ENCODE results near the gene DACH1. TPM values are rescaled to one million over a fixed set of nuclear protein-coding genes. Genes with fewer than 3 reads are reported as not detected.

The DACH1 gene
- total and polyA plus RNA-seq, 2 donors = 2.5 to 2.7 TPM

DNA sequence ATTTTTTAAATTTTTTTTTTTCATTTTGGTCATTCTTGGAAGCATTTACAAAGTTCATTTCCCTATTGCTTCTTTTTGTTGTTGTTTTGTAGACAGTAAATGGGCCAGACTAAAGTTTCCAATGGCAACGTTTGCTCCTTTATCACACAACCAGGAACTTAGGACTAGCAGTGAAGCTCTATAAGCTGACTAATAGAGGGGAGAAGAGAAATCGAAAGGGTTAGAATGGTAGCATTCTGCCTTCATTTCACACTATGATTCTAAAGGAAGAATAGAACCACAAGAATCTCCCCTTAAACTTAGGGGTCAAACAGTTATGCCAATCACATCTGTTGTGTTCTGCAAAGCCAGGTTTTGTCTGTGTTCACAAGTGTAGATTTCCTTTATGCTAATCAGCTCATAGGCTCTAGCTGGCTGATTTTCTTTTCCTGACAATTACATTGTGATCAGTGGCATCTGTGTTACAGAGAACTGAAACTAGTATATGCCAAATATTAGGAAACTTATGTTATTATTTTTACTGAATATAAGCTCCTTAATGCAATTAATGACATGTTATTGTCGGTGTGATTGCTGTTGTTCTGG lies 467.3 kb downstream of the DACH1 start:
- Histone ChIP-seq H3K9me3 (ENCODE audit: control insufficient read depth in 2 of 2, insufficient read depth in 1 of 2, low read length in 1 of 2) (no peaks in the 10 kb centered on the region), H3K27me3 (ENCODE audit: control insufficient read depth in 2 of 2, insufficient read depth in 1 of 2, low read length in 1 of 2) (no peaks in the 10 kb centered on the region), H3K36me3 (ENCODE audit: control insufficient read depth in 2 of 2, insufficient read depth in 2 of 2, low read length in 1 of 2) (no peaks in the 10 kb centered on the region), H3K4me1 (ENCODE audit: control insufficient read depth in 2 of 2, insufficient read depth in 2 of 2, low read length in 2 of 2) (no peaks in the 10 kb centered on the region), H3K27ac (ENCODE audit: low read depth in 1 of 2, low read length in 1 of 2) (no peak overlapping the region), H3K4me3 (ENCODE audit: low read length in 2 of 2) (no peak overlapping the region)
- no peak for DNase-seq (ENCODE audit: low read depth in 6 of 9, low spot score in 9 of 9)
- WGBS = 87% methylated on average over 3 of the region's 3 CpGs

DNA sequence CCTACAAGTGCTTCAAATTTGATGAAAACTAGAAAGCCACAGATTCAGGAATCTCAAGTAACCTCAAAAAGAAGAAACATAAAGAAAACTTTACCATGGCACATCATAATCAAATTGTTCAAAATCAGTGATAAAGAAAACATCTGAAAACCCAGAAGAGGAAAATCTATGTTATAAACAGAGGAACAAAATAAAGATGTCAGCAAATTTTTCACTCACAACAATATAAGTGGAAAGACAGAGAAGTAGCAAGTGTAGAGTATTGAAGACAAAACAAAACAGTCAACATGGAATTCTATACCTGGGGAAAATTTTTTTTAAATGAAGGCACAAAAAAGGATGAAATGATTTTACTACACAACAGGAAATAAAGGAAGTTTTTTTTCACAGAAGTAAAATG lies 470.9 kb downstream of the DACH1 start:
- Histone ChIP-seq H3K4me1 (ENCODE audit: control insufficient read depth in 2 of 2, insufficient read depth in 2 of 2, low read length in 2 of 2) (no peaks in the 10 kb centered on the region), H3K27ac (ENCODE audit: low read depth in 1 of 2, low read length in 1 of 2) (no peak overlapping the region), H3K36me3 (ENCODE audit: control insufficient read depth in 2 of 2, insufficient read depth in 2 of 2, low read length in 1 of 2) (no peaks in the 10 kb centered on the region), H3K27me3 (ENCODE audit: control insufficient read depth in 2 of 2, insufficient read depth in 1 of 2, low read length in 1 of 2) (no peaks in the 10 kb centered on the region), H3K4me3 (ENCODE audit: low read length in 2 of 2) (no peak overlapping the region), H3K9me3 (ENCODE audit: control insufficient read depth in 2 of 2, insufficient read depth in 1 of 2, low read length in 1 of 2) (no peaks in the 10 kb centered on the region)
- no peak for DNase-seq (ENCODE audit: low read depth in 6 of 9, low spot score in 9 of 9)

DNA sequence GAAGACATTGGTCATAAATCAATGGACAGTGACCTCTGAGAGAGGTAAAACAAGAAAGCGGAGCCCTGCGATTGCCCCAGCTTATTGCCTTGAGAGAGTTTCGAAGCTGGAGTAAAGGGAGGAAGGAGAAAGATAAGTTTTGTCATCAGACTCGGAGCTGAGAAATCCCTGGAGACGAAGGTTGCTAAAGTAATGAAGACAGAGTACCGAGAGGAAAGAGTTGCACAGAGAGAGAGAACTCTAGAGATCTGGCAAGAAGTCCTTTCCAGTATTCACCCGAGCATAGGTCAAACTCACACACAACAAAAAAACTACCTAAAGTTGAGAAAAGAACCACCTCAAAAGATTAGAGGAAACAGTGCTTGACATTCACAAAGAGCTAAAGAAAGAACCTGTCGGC lies 472.0 kb downstream of the DACH1 start:
- Histone ChIP-seq H3K36me3 (ENCODE audit: control insufficient read depth in 2 of 2, insufficient read depth in 2 of 2, low read length in 1 of 2) (no peaks in the 10 kb centered on the region), H3K27me3 (ENCODE audit: control insufficient read depth in 2 of 2, insufficient read depth in 1 of 2, low read length in 1 of 2) (no peaks in the 10 kb centered on the region), H3K9me3 (ENCODE audit: control insufficient read depth in 2 of 2, insufficient read depth in 1 of 2, low read length in 1 of 2) (no peaks in the 10 kb centered on the region), H3K4me1 (ENCODE audit: control insufficient read depth in 2 of 2, insufficient read depth in 2 of 2, low read length in 2 of 2) (no peaks in the 10 kb centered on the region), H3K27ac (ENCODE audit: low read depth in 1 of 2, low read length in 1 of 2) (no peak overlapping the region), H3K4me3 (ENCODE audit: low read length in 2 of 2) (no peak overlapping the region)
- DNase-seq (ENCODE audit: low read depth in 6 of 9, low spot score in 9 of 9) = no peak
- 95% methylated on average over 8 of the region's 8 CpGs for WGBS

DNA sequence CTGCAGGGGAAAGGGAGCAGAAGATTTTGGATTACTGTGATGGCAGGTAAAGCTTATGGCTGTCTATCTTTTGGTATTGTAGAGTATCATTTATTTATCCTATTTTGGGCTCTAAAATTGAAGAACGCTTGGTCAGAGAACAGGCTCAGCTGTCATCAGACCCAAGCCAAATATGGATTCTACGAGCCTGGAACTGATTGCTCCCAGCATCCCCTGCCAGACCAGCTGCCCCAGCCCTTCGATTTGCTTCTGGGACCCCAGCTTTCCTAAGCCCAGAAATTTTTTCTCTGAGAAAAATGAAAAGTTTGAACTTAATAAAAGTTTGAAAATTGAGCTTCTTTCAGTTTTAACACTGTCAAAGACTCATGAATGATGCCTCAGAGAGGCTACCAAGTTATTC lies 472.8 kb downstream of the DACH1 start:
- 96% methylated on average over 3 of the region's 3 CpGs for WGBS

More for the DNA sequence above, 472.8 kb downstream of the DACH1 start:
- Histone ChIP-seq H3K27me3 (ENCODE audit: control insufficient read depth in 2 of 2, insufficient read depth in 1 of 2, low read length in 1 of 2) (no peaks in the 10 kb centered on the region), H3K4me1 (ENCODE audit: control insufficient read depth in 2 of 2, insufficient read depth in 2 of 2, low read length in 2 of 2) (no peaks in the 10 kb centered on the region), H3K9me3 (ENCODE audit: control insufficient read depth in 2 of 2, insufficient read depth in 1 of 2, low read length in 1 of 2) (no peaks in the 10 kb centered on the region), H3K36me3 (ENCODE audit: control insufficient read depth in 2 of 2, insufficient read depth in 2 of 2, low read length in 1 of 2) (no peaks in the 10 kb centered on the region), H3K27ac (ENCODE audit: low read depth in 1 of 2, low read length in 1 of 2) (no peak overlapping the region), H3K4me3 (ENCODE audit: low read length in 2 of 2) (no peak overlapping the region)
- DNase-seq (ENCODE audit: low read depth in 6 of 9, low spot score in 9 of 9) = no peak

All from thymus (tissue), 11 donors.